Prostate gland (tissue), 2 donors: Measurements from ENCODE around the gene TRIM28.
"Not testable (repeated sequence)": the region's sequence is repeated elsewhere in the genome, so short reads cannot be mapped to it uniquely, and the experiment has no call there.

ENCODE experiments used
- POLR2A ChIP-seq: fragments of 450-650 bp; IDR thresholded peaks from one replicate; pipeline ENCODE4 v1.6.1; 2016; ENCODE audit warnings: antibody characterized with exemption, mild to moderate bottlenecking
- POLR2AphosphoS5 ChIP-seq: sonication (generic); formaldehyde crosslinking; IDR thresholded peaks from one replicate; pipeline ENCODE4 v1.6.1; 2017; ENCODE audit warnings: antibody characterized with exemption
- TF ChIP-seq, protein P1 (sequence below), 4 experiments: fragments of 200-600 bp in 2 of 4; fragments of 450-650 bp in 2 of 4; sonication (generic) in 2 of 4; IDR thresholded peaks; 1 replicate in 3 of 4; 2 replicates in 1 of 4; pipeline ENCODE4 v1.5.1; 2016 to 2019; ENCODE audit warnings: antibody characterized with exemption in 4 of 4, mild to moderate bottlenecking in 2 of 4, moderate library complexity in 2 of 4

DNA sequence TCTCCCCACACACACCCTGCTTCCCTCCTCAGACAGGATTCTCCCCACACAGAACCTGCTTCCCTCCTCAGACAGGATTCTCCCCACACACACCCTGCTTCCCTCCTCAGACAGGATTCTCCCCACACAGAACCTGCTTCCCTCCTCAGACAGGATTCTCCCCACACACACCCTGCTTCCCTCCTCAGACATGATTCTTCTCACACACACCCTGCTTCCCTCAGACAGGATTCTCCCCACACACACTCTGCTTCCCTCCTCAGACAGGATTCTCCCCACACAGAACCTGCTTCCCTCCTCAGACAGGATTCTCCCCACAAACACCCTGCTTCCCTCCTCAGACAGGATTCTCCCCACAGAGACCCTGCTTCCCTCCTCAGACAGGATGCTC lies 4.7 kb upstream of the TRIM28 start:
- TF ChIP-seq, protein P1, sequence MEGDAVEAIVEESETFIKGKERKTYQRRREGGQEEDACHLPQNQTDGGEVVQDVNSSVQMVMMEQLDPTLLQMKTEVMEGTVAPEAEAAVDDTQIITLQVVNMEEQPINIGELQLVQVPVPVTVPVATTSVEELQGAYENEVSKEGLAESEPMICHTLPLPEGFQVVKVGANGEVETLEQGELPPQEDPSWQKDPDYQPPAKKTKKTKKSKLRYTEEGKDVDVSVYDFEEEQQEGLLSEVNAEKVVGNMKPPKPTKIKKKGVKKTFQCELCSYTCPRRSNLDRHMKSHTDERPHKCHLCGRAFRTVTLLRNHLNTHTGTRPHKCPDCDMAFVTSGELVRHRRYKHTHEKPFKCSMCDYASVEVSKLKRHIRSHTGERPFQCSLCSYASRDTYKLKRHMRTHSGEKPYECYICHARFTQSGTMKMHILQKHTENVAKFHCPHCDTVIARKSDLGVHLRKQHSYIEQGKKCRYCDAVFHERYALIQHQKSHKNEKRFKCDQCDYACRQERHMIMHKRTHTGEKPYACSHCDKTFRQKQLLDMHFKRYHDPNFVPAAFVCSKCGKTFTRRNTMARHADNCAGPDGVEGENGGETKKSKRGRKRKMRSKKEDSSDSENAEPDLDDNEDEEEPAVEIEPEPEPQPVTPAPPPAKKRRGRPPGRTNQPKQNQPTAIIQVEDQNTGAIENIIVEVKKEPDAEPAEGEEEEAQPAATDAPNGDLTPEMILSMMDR (IDR thresholded peaks at IDR 0.05) = not testable (repeated sequence)
- TF ChIP-seq POLR2AphosphoS5, POLR2A: not testable (repeated sequence)
